ENCODE measurements around the gene KCNIP4.

The KCNIP4 gene

GRCh38 chr4:21900211-21900610 is 48.4 kb downstream of the KCNIP4 start:
- DNase-seq = no peak

- no peak for DNase-seq
Measured at GRCh38 chr4:21898101-21898500, 50.5 kb downstream of the KCNIP4 start.

GRCh38 chr4:21896767-21897166 is 51.8 kb downstream of the KCNIP4 start:
- no peak for DNase-seq

GRCh38 chr4:21893136-21893535 is 55.4 kb downstream of the KCNIP4 start:
- DNase-seq = no peak

- DNase-seq = no peak
Measured at GRCh38 chr4:21890231-21890630, 58.3 kb downstream of the KCNIP4 start.

- no peak for DNase-seq
Measured at GRCh38 chr4:21888195-21888976, 60.2 kb downstream of the KCNIP4 start.

- no peak for DNase-seq
Measured at GRCh38 chr4:21887481-21887880, 61.1 kb downstream of the KCNIP4 start.

- DNase-seq = no peak
Measured at GRCh38 chr4:21885770-21886169, 62.8 kb downstream of the KCNIP4 start.

GRCh38 chr4:21885241-21885640 is 63.3 kb downstream of the KCNIP4 start:
- DNase-seq = no peak

GRCh38 chr4:21884615-21885014 is 64.0 kb downstream of the KCNIP4 start:
- DNase-seq = no peak

GRCh38 chr4:21882051-21882839 is 66.3 kb downstream of the KCNIP4 start:
- no peak for DNase-seq

- DNase-seq = no peak
Measured at GRCh38 chr4:21879187-21879586, 69.4 kb downstream of the KCNIP4 start.

GRCh38 chr4:21876711-21877110 is 71.9 kb downstream of the KCNIP4 start:
- no peak for DNase-seq

GRCh38 chr4:21873145-21873544 is 75.4 kb downstream of the KCNIP4 start:
- DNase-seq = no peak

GRCh38 chr4:21872101-21872500 is 76.5 kb downstream of the KCNIP4 start:
- no peak for DNase-seq

- DNase-seq = no peak
Measured at GRCh38 chr4:21869978-21870745, 78.4 kb downstream of the KCNIP4 start.

- DNase-seq = no peak
Measured at GRCh38 chr4:21864686-21865085, 83.9 kb downstream of the KCNIP4 start.

GRCh38 chr4:21862917-21863316 is 85.7 kb downstream of the KCNIP4 start:
- no peak for DNase-seq

- DNase-seq = no peak
Measured at GRCh38 chr4:21858971-21859370, 89.6 kb downstream of the KCNIP4 start.

- DNase-seq = no peak
Measured at GRCh38 chr4:21856754-21857153, 91.8 kb downstream of the KCNIP4 start.

GRCh38 chr4:21856301-21856700 is 92.3 kb downstream of the KCNIP4 start:
- DNase-seq = no peak

- no peak for DNase-seq
Measured at GRCh38 chr4:21849077-21849476, 99.5 kb downstream of the KCNIP4 start.

- DNase-seq = no peak
Measured at GRCh38 chr4:21848021-21848420, 100.6 kb downstream of the KCNIP4 start.

GRCh38 chr4:21845663-21846062 is 102.9 kb downstream of the KCNIP4 start:
- DNase-seq = no peak
